Measurements from ENCODE around the gene DLGAP4. TPM values are rescaled to one million over a fixed set of nuclear protein-coding genes. Genes with fewer than 3 reads are reported as not detected.

DLGAP4 gene, protein sequence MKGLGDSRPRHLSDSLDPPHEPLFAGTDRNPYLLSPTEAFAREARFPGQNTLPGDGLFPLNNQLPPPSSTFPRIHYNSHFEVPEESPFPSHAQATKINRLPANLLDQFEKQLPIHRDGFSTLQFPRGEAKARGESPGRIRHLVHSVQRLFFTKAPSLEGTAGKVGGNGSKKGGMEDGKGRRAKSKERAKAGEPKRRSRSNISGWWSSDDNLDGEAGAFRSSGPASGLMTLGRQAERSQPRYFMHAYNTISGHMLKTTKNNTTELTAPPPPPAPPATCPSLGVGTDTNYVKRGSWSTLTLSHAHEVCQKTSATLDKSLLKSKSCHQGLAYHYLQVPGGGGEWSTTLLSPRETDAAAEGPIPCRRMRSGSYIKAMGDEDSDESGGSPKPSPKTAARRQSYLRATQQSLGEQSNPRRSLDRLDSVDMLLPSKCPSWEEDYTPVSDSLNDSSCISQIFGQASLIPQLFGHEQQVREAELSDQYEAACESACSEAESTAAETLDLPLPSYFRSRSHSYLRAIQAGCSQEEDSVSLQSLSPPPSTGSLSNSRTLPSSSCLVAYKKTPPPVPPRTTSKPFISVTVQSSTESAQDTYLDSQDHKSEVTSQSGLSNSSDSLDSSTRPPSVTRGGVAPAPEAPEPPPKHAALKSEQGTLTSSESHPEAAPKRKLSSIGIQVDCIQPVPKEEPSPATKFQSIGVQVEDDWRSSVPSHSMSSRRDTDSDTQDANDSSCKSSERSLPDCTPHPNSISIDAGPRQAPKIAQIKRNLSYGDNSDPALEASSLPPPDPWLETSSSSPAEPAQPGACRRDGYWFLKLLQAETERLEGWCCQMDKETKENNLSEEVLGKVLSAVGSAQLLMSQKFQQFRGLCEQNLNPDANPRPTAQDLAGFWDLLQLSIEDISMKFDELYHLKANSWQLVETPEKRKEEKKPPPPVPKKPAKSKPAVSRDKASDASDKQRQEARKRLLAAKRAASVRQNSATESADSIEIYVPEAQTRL
- total RNA-seq (2021; ENCODE audit: unreplicated experiment) (40.3 TPM), Bru-seq, nascent RNA (percentile 51 among the genes with signal in this experiment), BruChase-seq, experiment 1, labeled RNA remaining after a 6-hour chase (percentile 58 among the genes with signal in this experiment), BruChase-seq, experiment 2, labeled RNA remaining after a 2-hour chase (percentile 55 among the genes with signal in this experiment)
- 36.7 and 40.4 TPM in 2 replicates for polyA plus RNA-seq (2012)
- long read RNA-seq, transcript DLGAP4-206 (7 exons, 3,110 nt): major isoform, 9 of 30 reads
- long read RNA-seq, partial matches to known transcripts: 4 of 30 reads
- long read RNA-seq, other reads (novel, unspliced or antisense): 17 of 30 reads

DNA sequence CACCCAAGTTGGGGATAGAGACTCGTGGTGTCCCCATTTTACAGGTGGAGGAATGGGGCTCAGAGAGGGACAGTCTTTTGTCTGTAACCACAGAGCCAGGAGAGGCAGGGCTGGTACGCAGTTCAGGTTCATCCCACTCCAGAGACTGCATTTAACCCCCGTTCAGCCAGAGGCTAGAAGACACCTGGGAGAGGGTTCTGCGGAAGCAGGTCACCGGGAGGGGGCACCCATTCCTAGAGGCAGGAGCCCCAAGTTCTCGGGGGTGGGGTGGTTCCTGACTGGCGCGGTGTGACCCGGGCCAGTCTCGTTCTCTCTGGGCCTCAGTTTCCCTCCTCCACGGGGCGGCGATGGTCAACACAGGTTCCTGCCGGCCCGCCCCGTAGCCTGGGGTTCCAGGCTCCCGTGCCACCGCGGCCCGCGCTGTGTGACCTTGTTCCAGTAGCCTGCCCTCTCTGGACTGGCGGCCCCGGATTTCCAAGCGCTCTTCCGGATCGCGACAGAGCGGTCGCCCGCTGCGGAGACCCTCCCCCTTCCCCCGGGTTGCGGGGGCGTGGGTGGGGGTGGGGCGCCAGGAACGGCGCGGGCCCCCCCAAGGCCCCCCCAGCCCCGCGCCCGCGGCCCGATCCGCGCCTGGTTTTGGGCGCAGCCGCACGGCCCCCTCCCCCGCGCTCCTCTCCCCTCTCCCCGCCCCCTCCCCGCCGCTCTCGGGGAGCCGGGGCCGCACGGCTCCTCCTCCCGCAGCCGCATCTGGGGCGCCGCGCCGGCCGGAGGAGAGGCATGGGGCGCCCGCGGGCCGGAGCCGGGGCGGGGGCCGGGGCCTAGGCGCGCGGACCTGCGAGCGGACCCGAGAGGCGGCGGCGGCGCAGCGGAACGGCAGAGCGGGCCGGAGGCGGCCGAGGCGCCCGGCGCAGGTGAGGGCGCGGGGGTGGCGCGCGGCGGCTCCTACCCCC is at the start of gene DLGAP4:
Gene DLGAP4, plus strand, starts transcription at position 738 of the 950 bp plus-strand sequence. CDS start 125,379 bp downstream, outside the sequence.
- RAD21 ChIA-PET (ENCODE audit: low non-redundant PET in 1 of 2, low total read pairs in 2 of 2, uncharacterized antibody in 2 of 2, unreplicated experiment in 2 of 2): no interaction called here

More for the DNA sequence above, at the start of gene DLGAP4:
- Histone ChIP-seq H3K4me3 (replicated peaks in 1 of 2; ENCODE audit: low read depth in 1 of 2, low read length in 2 of 2) (no peak within 1 kb of the TSS), H3K79me2 (ENCODE audit: insufficient read depth, low read length) (no peaks in the 10 kb centered on the region), H3K9ac (ENCODE audit: low read length) (no peak within 1 kb of the TSS), H3K4me2 (ENCODE audit: low read length) (no peak within 1 kb of the TSS), H3K27me3 (ENCODE audit: insufficient read depth, low read length) (peaks cover 29% of the 10 kb centered on the region), H4K20me1 (ENCODE audit: insufficient read depth) (no peaks in the 10 kb centered on the region), H3K36me3 (ENCODE audit: control insufficient read depth in 1 of 2, insufficient read depth in 2 of 2, low read length in 2 of 2) (no peaks in the 10 kb centered on the region), H2AFZ (ENCODE audit: low read depth, low read length, poor library complexity, severe bottlenecking) (no peak within 1 kb of the TSS), H3K9me3 (ENCODE audit: control insufficient read depth in 1 of 2, insufficient read depth in 1 of 2, low read depth in 1 of 2, low read length in 2 of 2) (no peaks in the 10 kb centered on the region), H3K9me2 (ENCODE audit: insufficient read depth) (no peaks in the 10 kb centered on the region), H3K27ac (ENCODE audit: low read depth, low read length) (no peak within 1 kb of the TSS), H3K4me1 (ENCODE audit: control insufficient read depth in 1 of 2, insufficient read depth in 2 of 2, low read length in 2 of 2) (no peaks in the 10 kb centered on the region)
- no TSS peak for BruUV-seq (replicated peaks)
- intact Hi-C loops (cut with micrococcal nuclease): no loop called here
- POLR2A ChIA-PET: no interaction called here
- DNase-seq (ENCODE audit: low read depth, low spot score) (no peak), ATAC-seq (no peak)
- CTCF ChIA-PET: no interaction called here
- no peak for TF ChIP-seq ZNF274 (IDR thresholded peaks at IDR 0.05; ENCODE audit: low read depth, low read length)
- no peak for TF ChIP-seq RAD21 (IDR thresholded peaks at IDR 0.05; ENCODE audit: low read depth)
- no peak for TF ChIP-seq SIN3A (IDR thresholded peaks at IDR 0.05; ENCODE audit: low read depth)
- TF ChIP-seq CBX3 (IDR thresholded peaks at IDR 0.05; ENCODE audit: low read depth): no peak
- TF ChIP-seq SP1 (IDR thresholded peaks at IDR 0.05; ENCODE audit: low read depth): no peak
- no peak for TF ChIP-seq POLR2A (IDR thresholded peaks at IDR 0.05; ENCODE audit: borderline replicate concordance, extremely low read depth, insufficient read depth, insufficient read length)
- TF ChIP-seq TCF7L2 (IDR thresholded peaks at IDR 0.05; ENCODE audit: borderline replicate concordance, extremely low read depth, insufficient read depth, insufficient read length): no peak
- no peak for TF ChIP-seq JUND (IDR thresholded peaks at IDR 0.05)
- TF ChIP-seq FOSL1 (IDR thresholded peaks at IDR 0.05; ENCODE audit: low read depth): no peak
- no peak for TF ChIP-seq POLR2AphosphoS5 (IDR thresholded peaks at IDR 0.05; ENCODE audit: low read depth, low read length)
- TF ChIP-seq, protein P1, sequence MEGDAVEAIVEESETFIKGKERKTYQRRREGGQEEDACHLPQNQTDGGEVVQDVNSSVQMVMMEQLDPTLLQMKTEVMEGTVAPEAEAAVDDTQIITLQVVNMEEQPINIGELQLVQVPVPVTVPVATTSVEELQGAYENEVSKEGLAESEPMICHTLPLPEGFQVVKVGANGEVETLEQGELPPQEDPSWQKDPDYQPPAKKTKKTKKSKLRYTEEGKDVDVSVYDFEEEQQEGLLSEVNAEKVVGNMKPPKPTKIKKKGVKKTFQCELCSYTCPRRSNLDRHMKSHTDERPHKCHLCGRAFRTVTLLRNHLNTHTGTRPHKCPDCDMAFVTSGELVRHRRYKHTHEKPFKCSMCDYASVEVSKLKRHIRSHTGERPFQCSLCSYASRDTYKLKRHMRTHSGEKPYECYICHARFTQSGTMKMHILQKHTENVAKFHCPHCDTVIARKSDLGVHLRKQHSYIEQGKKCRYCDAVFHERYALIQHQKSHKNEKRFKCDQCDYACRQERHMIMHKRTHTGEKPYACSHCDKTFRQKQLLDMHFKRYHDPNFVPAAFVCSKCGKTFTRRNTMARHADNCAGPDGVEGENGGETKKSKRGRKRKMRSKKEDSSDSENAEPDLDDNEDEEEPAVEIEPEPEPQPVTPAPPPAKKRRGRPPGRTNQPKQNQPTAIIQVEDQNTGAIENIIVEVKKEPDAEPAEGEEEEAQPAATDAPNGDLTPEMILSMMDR (IDR thresholded peaks at IDR 0.05 in 2 of 3, conservative IDR thresholded peaks at IDR 0.05 in 1 of 3; ENCODE audit: borderline replicate concordance in 1 of 3, insufficient read depth in 1 of 3, low read depth in 2 of 3, low read length in 2 of 3): no peak
- TF ChIP-seq, protein P2, sequence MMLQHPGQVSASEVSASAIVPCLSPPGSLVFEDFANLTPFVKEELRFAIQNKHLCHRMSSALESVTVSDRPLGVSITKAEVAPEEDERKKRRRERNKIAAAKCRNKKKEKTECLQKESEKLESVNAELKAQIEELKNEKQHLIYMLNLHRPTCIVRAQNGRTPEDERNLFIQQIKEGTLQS (IDR thresholded peaks at IDR 0.05): no peak
- TF ChIP-seq ZFX (IDR thresholded peaks at IDR 0.05): no peak
